Measurements from ENCODE around the gene TAB2. TPM values are rescaled to one million over a fixed set of nuclear protein-coding genes. Genes with fewer than 3 reads are reported as not detected.
A peak's percentile ranks its signal among the peaks of the same experiment; 100 is the strongest.

Gene TAB2
- polyA plus RNA-seq, 1 experiment: 23.9 TPM

- no peak for DNase-seq (ENCODE audit: low read depth)
- H3K4me3 ChIP-seq (ENCODE audit: low read depth, low read length): no peak overlapping the region
- TF ChIP-seq CTCF (IDR thresholded peaks at IDR 0.05; ENCODE audit: insufficient read depth, low read depth, low read length): no peak
- no peaks in the 10 kb centered on the region for H3K36me3 ChIP-seq (ENCODE audit: control insufficient read depth, insufficient read depth, low read length)
- POLR2A ChIA-PET: no interaction called here
- H3K27me3 ChIP-seq (ENCODE audit: control insufficient read depth, insufficient read depth, low read length): peaks cover 2% of the 10 kb centered on the region; the same call in 1 of the 2 replicates
- CTCF ChIA-PET: no interaction called here
These were observed 3.1 kb upstream of the TAB2 start for GRCh38 chr6:149314325-149314905.

- DNase-seq (ENCODE audit: low read depth): no peak
- Histone ChIP-seq H3K36me3 (ENCODE audit: control insufficient read depth, insufficient read depth, low read length) (no peaks in the 10 kb centered on the region), H3K4me3 (ENCODE audit: low read depth, low read length) (peak overlapping the region; percentile 98), H3K27me3 (ENCODE audit: control insufficient read depth, insufficient read depth, low read length) (peaks cover 2% of the 10 kb centered on the region; the same call in 1 of the 2 replicates)
- ChIA-PET CTCF (interaction anchor here (1.0 to 2.2 kb wide), 2 partner anchors 116 to 133 kb away, joined by 3 to 8 read pairs; no protein-coding TSS in a partner anchor), POLR2A (no interaction called here)
- no peak for TF ChIP-seq CTCF (IDR thresholded peaks at IDR 0.05; ENCODE audit: insufficient read depth, low read depth, low read length)
These were observed 1.3 kb upstream of the TAB2 start for GRCh38 chr6:149316108-149316727.

- DNase-seq (ENCODE audit: low read depth): peak; percentile 47
- H3K27me3 ChIP-seq (ENCODE audit: control insufficient read depth, insufficient read depth, low read length): peaks cover 2% of the 10 kb centered on the region; the same call in 1 of the 2 replicates
- H3K4me3 ChIP-seq (ENCODE audit: low read depth, low read length): peak overlapping the region; percentile 98
- ChIA-PET CTCF (interaction anchor here (1.0 to 2.2 kb wide), 3 partner anchors 21 to 134 kb away, joined by 3 to 8 read pairs (median 3); no protein-coding TSS in a partner anchor), POLR2A (no interaction called here)
- no peaks in the 10 kb centered on the region for H3K36me3 ChIP-seq (ENCODE audit: control insufficient read depth, insufficient read depth, low read length)
- TF ChIP-seq CTCF (IDR thresholded peaks at IDR 0.05; ENCODE audit: insufficient read depth, low read depth, low read length): no peak
These were observed 520 bp upstream of the TAB2 start for GRCh38 chr6:149316740-149317643.

- Histone ChIP-seq H3K4me3 (ENCODE audit: low read depth, low read length) (peak overlapping the region; percentile 98), H3K27me3 (ENCODE audit: control insufficient read depth, insufficient read depth, low read length) (peaks cover 2% of the 10 kb centered on the region; the same call in 1 of the 2 replicates), H3K36me3 (ENCODE audit: control insufficient read depth, insufficient read depth, low read length) (no peaks in the 10 kb centered on the region)
- TF ChIP-seq CTCF (IDR thresholded peaks at IDR 0.05; ENCODE audit: insufficient read depth, low read depth, low read length): no peak
- POLR2A ChIA-PET: no interaction called here
- CTCF ChIA-PET: no interaction called here
- no peak for DNase-seq (ENCODE audit: low read depth)
These were observed 1.2 kb downstream of the TAB2 start for GRCh38 chr6:149318581-149319286.
